NCI-H2196 treated with DMSO at 0.1 percent for 48 hours (cell line): ENCODE measurements around the gene PPM1N.

Experiments
- DNase-seq: peaks from one replicate; lab custom pipeline; 2025; ENCODE audit not compliant: unreplicated experiment; lab: John Stamatoyannopoulos, UW

PPM1N gene

DNA sequence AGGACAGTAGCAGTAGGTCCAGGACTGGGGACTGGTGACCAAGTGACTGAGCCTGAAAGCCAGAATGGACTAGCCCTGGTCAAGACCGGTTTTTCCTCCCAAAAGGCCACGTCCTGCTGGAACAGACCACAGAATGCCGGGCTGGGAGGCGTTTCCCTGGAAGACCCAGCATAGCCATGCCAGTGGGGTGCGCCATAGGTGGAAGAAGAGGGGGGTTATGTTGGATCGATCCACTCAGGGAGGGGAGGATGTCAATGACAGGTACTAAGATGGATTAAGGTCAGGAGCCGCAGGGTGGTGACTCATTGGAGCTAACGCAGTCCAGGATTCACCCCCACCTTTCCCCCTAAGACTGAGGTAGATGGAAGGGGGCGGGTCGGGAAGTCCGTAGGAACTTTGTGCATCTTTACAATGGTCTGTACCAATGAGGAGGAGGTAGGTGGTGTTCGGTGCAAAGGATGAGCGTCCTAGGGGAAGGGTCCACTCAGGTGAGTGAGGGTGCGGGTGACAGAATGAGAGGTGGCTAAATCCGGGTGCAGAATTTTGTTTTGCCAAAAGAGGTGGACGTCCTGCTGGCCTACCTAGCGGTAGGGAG is 30.0 kb downstream of the PPM1N start:
- peak; percentile 42 for DNase-seq

DNA sequence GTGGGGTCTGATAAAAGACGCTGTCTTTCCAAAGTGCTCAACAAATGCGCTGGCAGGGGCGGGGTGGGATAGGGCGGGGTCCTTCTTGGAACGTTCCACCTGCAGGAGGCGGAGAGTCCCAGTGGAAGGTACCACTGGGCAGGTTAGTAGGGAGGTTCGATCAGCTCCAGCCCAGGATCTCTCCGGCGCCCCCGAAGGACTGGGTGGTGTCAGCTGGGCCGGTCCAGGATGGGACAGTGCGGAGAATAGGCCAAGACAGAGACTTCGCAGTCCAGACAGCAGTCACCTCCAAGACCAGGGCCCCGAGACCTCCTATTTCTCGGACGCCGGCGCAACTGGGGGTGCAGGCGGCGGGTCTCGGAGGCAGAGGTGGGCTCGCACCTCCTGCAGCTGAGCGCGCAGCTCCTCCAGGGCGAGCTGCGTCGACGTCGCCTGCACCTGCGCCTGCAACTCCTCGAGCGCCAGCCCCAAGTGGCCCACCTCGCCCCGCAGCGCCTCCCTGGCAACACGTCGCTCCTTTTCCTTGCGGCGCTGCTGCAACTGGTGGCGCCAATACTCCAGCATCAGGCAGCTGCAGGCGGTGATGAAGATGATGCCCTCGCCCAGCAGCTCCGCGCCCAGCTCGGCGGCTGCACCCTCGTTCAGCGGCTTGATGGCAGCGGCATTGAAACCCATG is 30.6 kb downstream of the PPM1N start:
- DNase-seq: peak; percentile 44

DNA sequence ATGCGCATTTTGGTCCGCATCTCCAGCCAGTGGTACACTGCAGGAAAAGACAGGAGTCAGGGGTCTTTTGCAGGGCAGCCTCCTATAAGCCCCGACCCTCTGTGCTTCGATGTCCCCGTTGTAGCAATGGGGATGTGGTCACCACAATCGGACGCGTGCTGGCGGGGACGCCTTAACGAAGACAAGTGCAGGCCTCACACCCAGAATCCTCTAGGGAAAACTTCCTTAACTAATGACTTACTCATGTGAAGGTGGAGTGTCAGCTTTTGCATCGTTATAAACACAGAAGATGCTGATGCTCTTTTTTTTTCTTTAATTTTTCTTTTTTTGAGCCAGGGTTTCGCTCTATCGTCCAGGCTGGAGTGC is 31.2 kb downstream of the PPM1N start:
- no peak for DNase-seq

DNA sequence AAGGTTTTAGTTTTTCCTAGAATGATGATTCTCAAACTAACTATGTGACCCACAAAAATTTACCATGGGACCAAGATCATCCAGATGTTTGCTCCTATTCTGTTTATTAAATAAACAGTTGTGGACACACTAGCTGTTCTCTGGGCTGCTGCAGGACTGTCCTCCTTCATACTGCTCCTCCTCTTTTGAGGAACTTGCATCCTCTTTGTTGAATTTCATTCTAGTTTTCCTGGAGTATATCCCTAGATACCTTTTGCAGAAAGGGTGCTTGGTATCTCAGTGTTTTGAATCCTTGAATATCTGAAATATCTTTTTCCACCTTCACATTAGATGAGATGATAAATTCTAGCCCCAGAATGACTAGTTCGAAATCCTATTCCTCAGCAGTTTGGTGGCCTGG is 33.1 kb downstream of the PPM1N start:
- DNase-seq: no peak

DNA sequence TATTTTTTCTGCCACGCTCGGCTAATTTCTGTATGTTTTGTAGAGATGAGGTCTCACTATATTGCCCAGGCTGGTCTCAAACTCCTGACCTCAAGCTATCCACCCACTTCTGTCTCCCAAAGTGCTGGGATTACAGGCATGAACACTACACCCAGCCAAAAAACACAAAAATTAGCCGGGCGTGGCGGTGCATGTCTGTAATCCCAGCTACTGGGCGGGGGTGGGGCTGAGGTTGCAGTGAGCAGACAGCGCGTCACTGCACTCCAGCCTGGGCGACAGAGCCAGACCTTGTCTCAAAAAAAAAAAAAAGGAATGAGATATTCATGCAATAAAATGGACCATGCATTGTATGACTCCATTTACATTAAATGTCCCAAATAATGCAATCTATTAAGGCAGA is 41.2 kb downstream of the PPM1N start:
- no peak for DNase-seq

DNA sequence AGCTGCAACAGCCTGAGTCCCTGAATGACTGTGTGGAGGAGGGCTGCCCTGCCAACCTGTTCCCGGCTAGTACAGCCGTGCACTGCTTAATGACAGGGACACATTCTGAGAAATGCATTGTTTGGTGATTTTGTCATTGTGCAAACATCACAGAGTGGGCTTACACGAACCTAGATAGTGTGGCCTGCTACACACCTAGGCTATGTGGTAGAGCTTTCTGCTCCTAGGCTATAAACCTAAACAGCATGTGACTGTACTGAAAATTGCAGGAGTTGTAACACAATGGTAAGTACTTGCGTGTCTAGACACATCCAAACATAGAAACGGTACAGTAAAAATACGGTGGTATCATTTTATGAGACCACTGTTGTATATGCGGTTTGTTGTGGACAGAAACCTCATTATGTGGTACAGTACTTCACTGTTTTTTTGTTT is 44.0 kb downstream of the PPM1N start:
- DNase-seq: no peak

DNA sequence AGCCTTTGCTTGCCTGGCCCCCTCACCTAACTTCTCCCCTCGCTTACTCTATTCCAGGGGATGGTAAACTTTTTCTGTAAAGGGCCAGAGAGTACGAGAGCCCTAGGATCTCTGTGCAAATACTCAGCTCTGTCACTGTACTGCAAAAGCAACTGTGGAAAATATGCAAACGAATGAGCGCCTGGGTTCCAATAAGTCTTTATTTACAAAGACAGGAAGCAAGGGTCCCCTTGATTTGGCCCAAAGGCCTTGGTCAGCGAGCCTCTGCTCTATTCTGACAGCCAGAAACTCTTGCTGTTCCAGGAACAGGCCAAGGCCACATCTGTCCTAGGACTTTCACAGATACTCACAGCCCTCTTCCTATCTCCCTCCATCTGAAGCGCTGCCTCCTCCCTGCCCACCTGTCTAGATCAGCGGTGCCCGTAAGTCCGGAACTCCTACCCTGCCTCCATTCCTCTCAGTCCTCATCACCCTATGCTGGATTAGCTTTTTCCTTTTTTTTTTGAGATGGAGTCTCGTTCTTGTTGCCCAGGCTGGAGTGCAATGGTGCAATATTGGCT is 49.0 kb downstream of the PPM1N start:
- no peak for DNase-seq

DNA sequence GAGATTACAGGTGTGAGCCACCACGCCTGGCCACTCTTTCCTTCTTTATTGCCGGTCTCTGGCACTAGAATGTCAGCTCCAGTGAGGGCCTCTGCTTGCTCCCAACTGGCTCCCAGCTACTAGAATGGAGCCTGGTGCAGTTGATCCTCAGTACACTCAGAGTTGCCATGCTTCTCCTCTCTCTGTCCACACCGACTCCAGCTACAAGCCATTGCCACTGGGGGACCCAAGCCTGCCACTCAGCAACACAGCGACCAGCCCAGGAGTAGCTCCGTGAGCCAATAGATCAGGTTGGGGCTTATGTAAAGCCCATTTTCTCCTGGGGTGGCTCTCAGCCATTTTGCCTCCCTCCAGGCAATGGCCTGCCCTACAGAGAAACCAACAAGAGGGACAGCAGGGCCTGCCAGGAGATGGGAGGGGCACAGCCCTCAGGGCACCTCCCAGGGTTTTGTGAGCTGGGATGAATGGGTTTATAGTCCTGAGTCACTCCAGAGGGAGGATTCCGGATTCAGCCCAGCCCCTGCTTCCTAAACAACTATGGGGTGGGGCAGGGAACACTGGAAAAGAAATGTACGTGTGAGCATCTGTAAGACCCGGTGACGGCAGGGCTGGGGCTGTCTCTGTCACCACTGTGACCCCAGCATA is 49.8 kb downstream of the PPM1N start:
- no peak for DNase-seq
